Heart right ventricle (tissue), 16 donors: ENCODE data around the gene NPAS1. TPM values are rescaled to one million over a fixed set of nuclear protein-coding genes. Genes with fewer than 3 reads are reported as not detected.

Source experiments
- ATAC-seq, 8 donors: fragments of 200-7000 bp; cut with Tn5 transposase; one replicate each; pipeline ENCODE4 v1.9.1; 2020; ENCODE audit warnings: mild to moderate bottlenecking in 8 of 8, moderate library complexity in 8 of 8, moderate number of reproducible peaks in 1 of 8
- DNase-seq, 2 donors: peaks; one replicate each; pipeline ENCODE4 v3.0.0-alpha.2; 2020
- H3K27ac ChIP-seq, 10 donors: fragments of 200-600 bp; sonication (generic) in 2 of 10; one replicate each; pipeline versions ENCODE4 v1.5.0 to v1.8.0; 2020 to 2022; ENCODE audit warnings: mild to moderate bottlenecking in 3 of 10
- H3K27me3 ChIP-seq, 7 donors: fragments of 200-600 bp; one replicate each; pipeline ENCODE4 v1.8.0; 2021 to 2022; ENCODE audit warnings: mild to moderate bottlenecking in 2 of 7
- H3K36me3 ChIP-seq, 9 donors: fragments of 200-600 bp; sonication (generic) in 1 of 9; one replicate each; pipeline versions ENCODE4 v1.5.0 to v1.8.0; 2020 to 2022; ENCODE audit warnings: mild to moderate bottlenecking in 2 of 9
- H3K4me1 ChIP-seq, 9 donors: fragments of 200-600 bp; sonication (generic) in 1 of 9; one replicate each; pipeline versions ENCODE4 v1.5.0 to v1.8.0; 2020 to 2022; ENCODE audit warnings: mild to moderate bottlenecking in 4 of 9
- H3K4me3 ChIP-seq, 10 donors: fragments of 200-600 bp; sonication (generic) in 2 of 10; one replicate each; pipeline versions ENCODE4 v1.5.0 to v1.8.0; 2020 to 2022; ENCODE audit warnings: mild to moderate bottlenecking in 7 of 10, moderate library complexity in 2 of 10
- H3K9me3 ChIP-seq, 11 donors: fragments of 200-600 bp in 10 of 11; sonication (generic) in 2 of 11; one replicate each; pipeline versions ENCODE4 v1.5.0 to v1.8.0; 2013 to 2022; ENCODE audit warnings: mild to moderate bottlenecking in 2 of 11, control low read depth in 1 of 11, moderate library complexity in 1 of 11
- WGBS, 2 donors: extraction: QIAGEN DNeasy Blood & Tissue Kit; methylation state at CpG; one replicate each; pipeline ENCODE4 v1.1.7; 2013; ENCODE audit warnings: inconsistent platforms in 1 of 2; 5-methylcytosine and 5-hydroxymethylcytosine counted together
- intact Hi-C, 10 donors: fragments of 100-400 bp; cut with DNase I; formaldehyde crosslinking; loops; one replicate each; pipeline versions ENCODE4 v1.11.1 to v1.14.2; 2022
- polyA plus RNA-seq, 2 donors: library from polyadenylated mRNA; stranded (reverse); fragments of 200-250 nt; gene quantifications; one replicate each; pipeline ENCODE4 v1.2.3, GENCODE V29; 2013
- total RNA-seq, 10 donors: library from RNA; stranded (reverse); fragmentation: NEBNext Ultra II Directional in 3 of 10; extraction: Animal tissue kit (Norgen Biotek cat#: 25700) in 3 of 10; gene quantifications; one replicate each; pipeline versions ENCODE4 v1.2.1 to v1.2.4, GENCODE V29; 2021 to 2023
- TF ChIP-seq, protein P1 (sequence below), 9 donors: fragments of 200-600 bp; sonication (generic) in 2 of 9; IDR thresholded peaks; one replicate each; pipeline versions ENCODE4 v1.5.0 to v1.8.0; 2021 to 2022; ENCODE audit warnings: antibody characterized with exemption in 9 of 9, mild to moderate bottlenecking in 5 of 9, moderate library complexity in 1 of 9
- donor health status: Arrhythmogenic right ventricular cardiomyopathy.
- donor health status: ischemic (EF 13 %, LVEDD 7.1; RV severe dilation, severe dysfunction).
- donor health status: healthy with polysubstance abuse.
- donor health status: DM: no; HTN: yes; CAD: no.
- donor health status: DM: no; HTN: no; CAD: no.
- donor health status: ischemic (EF 25% LVEDD 6.9; RV normal size, moderate dysfunction).
- donor health status: ischemic (EF 25% LVEDD 5.7; RV mildly dilated, moderate dysfunction).
- donor health status: healthy.
- donor health status: DM: yes; HTN: yes; CAD: no.
- donor health status: Ischemic cardiomyopathy.
- donor health status: ischemic (EF 35%, LVEDD 5.7; RV mildly dilated, moderate dysfunction).
- donor health status: nonischemic (EF 11% LVEDD 7.7; RV severe dilation, severe dysfunction).
- donor health status: DM: yes; HTN: yes; CAD: no.
- donor health status: PGD.
- donor health status: ischemic (EF 29% LVEDD 5.4; RV normal size, mild dysfunction).
- donor health status: nonischemic (EF 23%, LVEDD 6.1; RV moderate dilation, normal function).

The NPAS1 gene
- total and polyA plus RNA-seq, 12 donors: 0.17 to 1.3 (median 0.40) TPM; not detected in 2

GRCh38 chr19:47013041-47013517 is 6.6 kb upstream of the NPAS1 start:
- Histone ChIP-seq H3K27me3 (peaks cover 0 to 11% (median 0%) of the 10 kb centered on the region in 7 donors), H3K27ac (no peak overlapping the region), H3K36me3 (no peaks in the 10 kb centered on the region), H3K9me3 (no peaks in the 10 kb centered on the region), H3K4me1 (peaks cover 0 to 9% (median 4%) of the 10 kb centered on the region in 9 donors), H3K4me3 (no peak overlapping the region)
- intact Hi-C loops: loop anchor here in 5 of 10 donors (2.0 to 10.0 kb wide), 5 partner anchors 22 to 222 kb away; partner anchors contain the start of gene BBC3 (in 1 of the 5)
- TF ChIP-seq, protein P1, sequence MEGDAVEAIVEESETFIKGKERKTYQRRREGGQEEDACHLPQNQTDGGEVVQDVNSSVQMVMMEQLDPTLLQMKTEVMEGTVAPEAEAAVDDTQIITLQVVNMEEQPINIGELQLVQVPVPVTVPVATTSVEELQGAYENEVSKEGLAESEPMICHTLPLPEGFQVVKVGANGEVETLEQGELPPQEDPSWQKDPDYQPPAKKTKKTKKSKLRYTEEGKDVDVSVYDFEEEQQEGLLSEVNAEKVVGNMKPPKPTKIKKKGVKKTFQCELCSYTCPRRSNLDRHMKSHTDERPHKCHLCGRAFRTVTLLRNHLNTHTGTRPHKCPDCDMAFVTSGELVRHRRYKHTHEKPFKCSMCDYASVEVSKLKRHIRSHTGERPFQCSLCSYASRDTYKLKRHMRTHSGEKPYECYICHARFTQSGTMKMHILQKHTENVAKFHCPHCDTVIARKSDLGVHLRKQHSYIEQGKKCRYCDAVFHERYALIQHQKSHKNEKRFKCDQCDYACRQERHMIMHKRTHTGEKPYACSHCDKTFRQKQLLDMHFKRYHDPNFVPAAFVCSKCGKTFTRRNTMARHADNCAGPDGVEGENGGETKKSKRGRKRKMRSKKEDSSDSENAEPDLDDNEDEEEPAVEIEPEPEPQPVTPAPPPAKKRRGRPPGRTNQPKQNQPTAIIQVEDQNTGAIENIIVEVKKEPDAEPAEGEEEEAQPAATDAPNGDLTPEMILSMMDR (IDR thresholded peaks at IDR 0.05): peak; percentile 98 to 100 (median 99)
- peak; percentile 89 to 97 (median 96) for ATAC-seq
- DNase-seq: peak; percentile 81 to 87
- 11 to 12% methylated on average over 16 of the region's 16 CpGs for whole genome bisulfite sequencing, 2 donors

- intact Hi-C loops: loop anchor here in 1 of 10 donors (10.0 kb wide), 1 partner anchor 216 kb away; the partner anchor contains the start of gene BBC3
Observed at GRCh38 chr19:47018923-47019322, 714 bp upstream of the NPAS1 start.

GRCh38 chr19:47020132-47020805 is 632 bp downstream of the NPAS1 start:
- Histone ChIP-seq H3K36me3 (no peaks in the 10 kb centered on the region), H3K9me3 (no peaks in the 10 kb centered on the region), H3K4me1 (peaks cover 10 to 35% (median 18%) of the 10 kb centered on the region in 9 donors), H3K27me3 (peaks cover 20 to 74% (median 52%) of the 10 kb centered on the region in 7 donors), H3K4me3 (peak overlapping the region in 7 of 10 donors; percentile 20 to 49 (median 35)), H3K27ac (no peak overlapping the region)
- ATAC-seq (no peak), DNase-seq (no peak)
- intact Hi-C loops: no loop called here
- TF ChIP-seq, protein P1 (IDR thresholded peaks at IDR 0.05): no peak
- WGBS, 2 donors: 1% methylated on average over 50 to 62 of the region's 62 CpGs

More at GRCh38 chr19:47018923-47019322, 714 bp upstream of the NPAS1 start:
- H3K4me1 ChIP-seq: peaks cover 10 to 35% (median 18%) of the 10 kb centered on the region in 9 donors
- WGBS, 2 donors: 51 to 52% methylated on average over 13 of the region's 13 CpGs
- DNase-seq: no peak
- no peak overlapping the region for H3K27ac ChIP-seq
- H3K4me3 ChIP-seq: no peak overlapping the region
- TF ChIP-seq, protein P1 (IDR thresholded peaks at IDR 0.05): no peak
- no peaks in the 10 kb centered on the region for H3K36me3 ChIP-seq
- no peak for ATAC-seq
- H3K9me3 ChIP-seq: no peaks in the 10 kb centered on the region
- peaks cover 15 to 60% (median 40%) of the 10 kb centered on the region in 7 donors for H3K27me3 ChIP-seq

DNA sequence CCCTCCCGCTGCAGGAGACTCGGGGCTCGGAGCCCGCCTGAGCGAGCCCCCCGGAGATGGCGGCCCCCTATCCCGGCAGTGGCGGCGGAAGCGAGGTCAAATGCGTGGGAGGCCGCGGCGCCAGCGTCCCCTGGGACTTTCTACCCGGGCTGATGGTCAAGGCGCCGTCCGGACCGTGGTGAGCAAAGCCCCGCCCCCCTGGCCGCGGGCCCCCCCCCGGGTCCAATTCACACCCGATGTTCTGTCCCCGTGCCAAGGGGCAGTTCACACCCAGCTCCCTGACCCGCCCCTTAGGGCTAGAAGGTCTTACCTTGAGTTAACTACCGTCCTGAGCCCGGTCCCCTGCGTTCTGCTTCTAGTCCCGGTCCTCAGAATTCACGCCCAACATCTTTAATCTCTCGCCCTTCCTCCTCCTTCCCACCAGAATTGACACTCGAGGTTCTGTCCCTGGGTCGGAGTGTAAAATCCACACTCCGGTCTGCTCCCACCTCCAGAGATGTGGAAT is 1.4 kb downstream of the NPAS1 start:
- H3K27ac ChIP-seq: no peak overlapping the region
- H3K27me3 ChIP-seq: peaks cover 20 to 81% (median 59%) of the 10 kb centered on the region in 7 donors
- intact Hi-C loops: no loop called here
- H3K4me1 ChIP-seq: peaks cover 10 to 35% (median 18%) of the 10 kb centered on the region in 9 donors
- H3K36me3 ChIP-seq: no peaks in the 10 kb centered on the region
- peak overlapping the region in 9 of 10 donors; percentile 12 to 49 (median 37) for H3K4me3 ChIP-seq
- DNase-seq (peak in 1 of 2 donors; percentile 29), ATAC-seq (peak in 3 of 8 donors; percentile 18 to 57 (median 29))
- TF ChIP-seq, protein P1 (IDR thresholded peaks at IDR 0.05): no peak
- 1% methylated on average over 35 to 36 of the region's 37 CpGs for WGBS, 2 donors
- H3K9me3 ChIP-seq: no peaks in the 10 kb centered on the region
